SK-N-MC (cell line): ENCODE data around the gene BCAS4.

ENCODE experiments used
- EZH2 ChIP-seq: fragments of 200-600 bp; sonication (generic); IDR thresholded peaks from one replicate; pipeline ENCODE4 v1.6.1; 2017; ENCODE audit warnings: antibody characterized with exemption
- FOXP2 ChIP-seq: optimal IDR thresholded peaks from 2 replicates; pipeline ENCODE3; 2011; ENCODE audit warnings: mild to moderate bottlenecking, moderate library complexity; ENCODE audit not compliant: insufficient read depth; ENCODE audit errors: extremely low read length, control extremely low read depth
- POLR2AphosphoS5 ChIP-seq: IDR thresholded peaks from 2 replicates; pipeline ENCODE4 v1.6.1; 2012; ENCODE audit warnings: mild to moderate bottlenecking, low read depth, low read length, borderline replicate concordance

GRCh38 chr20:50915424-50915823 is 120.6 kb downstream of the BCAS4 start:
- TF ChIP-seq POLR2AphosphoS5, result no peak
- TF ChIP-seq FOXP2, result no peak
- TF ChIP-seq EZH2, result no peak
